Panc1 (cell line): Measurements from ENCODE around the gene PLD2. TPM values are rescaled to one million over a fixed set of nuclear protein-coding genes. Genes with fewer than 3 reads are reported as not detected.

Experiments used
- ATAC-seq: fragments of 200-7000 bp; cut with Tn5 transposase; 2 replicates; pipeline ENCODE4 v1.9.1; 2020; ENCODE audit warnings: mild to moderate bottlenecking, moderate library complexity
- BruUV-seq: library from RNA; stranded (reverse); fragments of 400-500 nt; replicated peaks from 2 replicates; lab custom pipeline; 2021; lab: Mats Ljungman, UMichigan
- CTCF ChIA-PET: fragments of 300-600 bp; sonication (Branson Sonifier 250); formaldehyde crosslinking; loops from one replicate; lab custom pipeline; 2022; ENCODE audit warnings: antibody characterized with exemption; lab: Charles Lee
- POLR2A ChIA-PET: fragments of 300-600 bp; sonication (Branson Sonifier 250); formaldehyde crosslinking; loops from one replicate; lab custom pipeline; 2022; ENCODE audit warnings: antibody characterized with exemption; lab: Charles Lee
- DNase-seq: peaks from one replicate; pipeline ENCODE4 v3.0.0-alpha.2; 2010; ENCODE audit warnings: low read depth, low spot score
- H3K27ac ChIP-seq: 2 replicates; pipeline ENCODE4 v1.5.1; 2011; ENCODE audit warnings: mild to moderate bottlenecking, low read length, inconsistent platforms
- H3K27me3 ChIP-seq: fragments of 200-500 bp; sonication (Bioruptor generic); 2 replicates; pipeline ENCODE4 v1.6.0; 2014; ENCODE audit warnings: low read length, inconsistent platforms; ENCODE audit not compliant: control insufficient read depth, insufficient read depth
- H3K36me3 ChIP-seq: fragments of 200-500 bp; sonication (Bioruptor generic); 2 replicates; pipeline ENCODE4 v1.5.1; 2014; ENCODE audit warnings: inconsistent platforms, mild to moderate bottlenecking, low read length, moderate library complexity; ENCODE audit not compliant: control insufficient read depth, insufficient read depth
- H3K4me1 ChIP-seq: 2 replicates; pipeline ENCODE4 v1.5.1; 2011; ENCODE audit warnings: inconsistent platforms, mild to moderate bottlenecking, low read length, moderate library complexity; ENCODE audit not compliant: control insufficient read depth, insufficient read depth
- H3K4me3 ChIP-seq, 2 experiments: 2 replicates each; pipeline ENCODE4 v1.5.1; 2011 to 2012; ENCODE audit warnings: low read depth in 2 of 2, low read length in 2 of 2, mild to moderate bottlenecking in 2 of 2, inconsistent platforms in 1 of 2, moderate library complexity in 1 of 2
- H3K9me3 ChIP-seq: fragments of 200-500 bp; sonication (Bioruptor generic); 2 replicates; pipeline ENCODE4 v1.5.1; 2014; ENCODE audit warnings: low read depth, mild to moderate bottlenecking, inconsistent platforms, low read length, moderate library complexity; ENCODE audit not compliant: control insufficient read depth, insufficient read depth
- POLR2AphosphoS5 ChIP-seq: IDR thresholded peaks from 2 replicates; pipeline ENCODE4 v1.6.1; 2012; ENCODE audit warnings: mild to moderate bottlenecking, low read depth, low read length, moderate library complexity
- SIN3A ChIP-seq: IDR thresholded peaks from 2 replicates; pipeline ENCODE4 v1.6.1; 2012; ENCODE audit warnings: low read depth, mild to moderate bottlenecking, low read length, moderate library complexity, borderline replicate concordance; ENCODE audit not compliant: insufficient read depth
- TCF7L2 ChIP-seq: IDR thresholded peaks from 2 replicates; pipeline ENCODE4 v1.6.1; 2011; ENCODE audit warnings: mild to moderate bottlenecking, low read depth, low read length, inconsistent platforms
- in situ Hi-C: cut with HindIII; loops from 2 replicates; pipeline ENCODE4 v1.10.0; 2016; ENCODE audit warnings: low sequenced_read_pairs, low pct_unique_long_range_greater_than_20kb
- intact Hi-C: fragments of 100-400 bp; cut with micrococcal nuclease; formaldehyde crosslinking; loops from one replicate; pipeline ENCODE4 v1.10.0; 2022; ENCODE audit not compliant: unreplicated experiment
- total RNA-seq: library from RNA; stranded (reverse); gene quantifications from one replicate; pipeline ENCODE4 v1.2.1, GENCODE V29; 2021; ENCODE audit not compliant: unreplicated experiment
- TF ChIP-seq, protein P1 (sequence below), 2 experiments: IDR thresholded peaks; 2 replicates each; pipeline ENCODE4 v1.6.1; 2011 to 2012; ENCODE audit warnings: low read depth in 2 of 2, control low read depth in 1 of 2, low read length in 1 of 2, mild to moderate bottlenecking in 1 of 2, moderate library complexity in 1 of 2; ENCODE audit not compliant: insufficient read depth in 1 of 2
- TF ChIP-seq, protein P2 (sequence below): fragments of 450-650 bp; IDR thresholded peaks from 2 replicates; pipeline ENCODE4 v1.5.1; 2017; ENCODE audit warnings: mild to moderate bottlenecking

Gene PLD2
- total RNA-seq, 1 experiment from 2014 or later, result 40.2 TPM

DNA sequence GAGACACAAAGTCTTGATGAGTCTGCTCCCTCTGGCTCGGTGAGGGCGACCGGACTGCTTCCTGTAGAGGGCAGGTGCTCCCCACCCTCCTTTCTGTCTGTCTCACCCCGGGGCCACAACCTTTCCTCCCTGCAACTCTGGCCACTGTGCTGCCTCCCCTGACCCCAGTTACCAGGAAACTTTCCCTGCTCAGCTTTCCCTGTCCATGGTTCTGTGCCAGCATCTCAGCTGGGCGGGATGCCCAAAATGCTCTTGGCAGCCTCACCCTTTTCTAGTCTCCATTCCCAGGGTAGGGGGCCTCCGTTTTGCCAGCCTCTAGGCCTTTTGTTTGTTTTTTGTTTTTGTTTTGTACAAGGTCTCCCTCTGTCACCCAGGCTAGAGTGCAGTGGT lies 1.4 kb downstream of the PLD2 start:
- H3K36me3 ChIP-seq, result no peaks in the 10 kb centered on the region
- DNase-seq, result no peak
- ChIA-PET POLR2A (no interaction called here), CTCF (no interaction called here)
- BruUV-seq, result no TSS peak
- in situ Hi-C loops, result no loop called here
- H3K9me3 ChIP-seq, result no peaks in the 10 kb centered on the region
- intact Hi-C loops, result no loop called here
- H3K4me1 ChIP-seq, result peaks cover 3% of the 10 kb centered on the region; the same call in 1 of the 2 replicates
- no peaks in the 10 kb centered on the region for H3K27me3 ChIP-seq
- H3K4me3 ChIP-seq, result no peak overlapping the region
- H3K27ac ChIP-seq, result no peak overlapping the region
- TF ChIP-seq POLR2AphosphoS5, result no peak
- TF ChIP-seq, protein P1, sequence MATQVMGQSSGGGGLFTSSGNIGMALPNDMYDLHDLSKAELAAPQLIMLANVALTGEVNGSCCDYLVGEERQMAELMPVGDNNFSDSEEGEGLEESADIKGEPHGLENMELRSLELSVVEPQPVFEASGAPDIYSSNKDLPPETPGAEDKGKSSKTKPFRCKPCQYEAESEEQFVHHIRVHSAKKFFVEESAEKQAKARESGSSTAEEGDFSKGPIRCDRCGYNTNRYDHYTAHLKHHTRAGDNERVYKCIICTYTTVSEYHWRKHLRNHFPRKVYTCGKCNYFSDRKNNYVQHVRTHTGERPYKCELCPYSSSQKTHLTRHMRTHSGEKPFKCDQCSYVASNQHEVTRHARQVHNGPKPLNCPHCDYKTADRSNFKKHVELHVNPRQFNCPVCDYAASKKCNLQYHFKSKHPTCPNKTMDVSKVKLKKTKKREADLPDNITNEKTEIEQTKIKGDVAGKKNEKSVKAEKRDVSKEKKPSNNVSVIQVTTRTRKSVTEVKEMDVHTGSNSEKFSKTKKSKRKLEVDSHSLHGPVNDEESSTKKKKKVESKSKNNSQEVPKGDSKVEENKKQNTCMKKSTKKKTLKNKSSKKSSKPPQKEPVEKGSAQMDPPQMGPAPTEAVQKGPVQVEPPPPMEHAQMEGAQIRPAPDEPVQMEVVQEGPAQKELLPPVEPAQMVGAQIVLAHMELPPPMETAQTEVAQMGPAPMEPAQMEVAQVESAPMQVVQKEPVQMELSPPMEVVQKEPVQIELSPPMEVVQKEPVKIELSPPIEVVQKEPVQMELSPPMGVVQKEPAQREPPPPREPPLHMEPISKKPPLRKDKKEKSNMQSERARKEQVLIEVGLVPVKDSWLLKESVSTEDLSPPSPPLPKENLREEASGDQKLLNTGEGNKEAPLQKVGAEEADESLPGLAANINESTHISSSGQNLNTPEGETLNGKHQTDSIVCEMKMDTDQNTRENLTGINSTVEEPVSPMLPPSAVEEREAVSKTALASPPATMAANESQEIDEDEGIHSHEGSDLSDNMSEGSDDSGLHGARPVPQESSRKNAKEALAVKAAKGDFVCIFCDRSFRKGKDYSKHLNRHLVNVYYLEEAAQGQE (IDR thresholded peaks at IDR 0.05; ENCODE audit: insufficient read depth in 1 of 2, low read depth in 2 of 2, low read length in 1 of 2), result no peak
- no peak for TF ChIP-seq SIN3A
- TF ChIP-seq, protein P2, sequence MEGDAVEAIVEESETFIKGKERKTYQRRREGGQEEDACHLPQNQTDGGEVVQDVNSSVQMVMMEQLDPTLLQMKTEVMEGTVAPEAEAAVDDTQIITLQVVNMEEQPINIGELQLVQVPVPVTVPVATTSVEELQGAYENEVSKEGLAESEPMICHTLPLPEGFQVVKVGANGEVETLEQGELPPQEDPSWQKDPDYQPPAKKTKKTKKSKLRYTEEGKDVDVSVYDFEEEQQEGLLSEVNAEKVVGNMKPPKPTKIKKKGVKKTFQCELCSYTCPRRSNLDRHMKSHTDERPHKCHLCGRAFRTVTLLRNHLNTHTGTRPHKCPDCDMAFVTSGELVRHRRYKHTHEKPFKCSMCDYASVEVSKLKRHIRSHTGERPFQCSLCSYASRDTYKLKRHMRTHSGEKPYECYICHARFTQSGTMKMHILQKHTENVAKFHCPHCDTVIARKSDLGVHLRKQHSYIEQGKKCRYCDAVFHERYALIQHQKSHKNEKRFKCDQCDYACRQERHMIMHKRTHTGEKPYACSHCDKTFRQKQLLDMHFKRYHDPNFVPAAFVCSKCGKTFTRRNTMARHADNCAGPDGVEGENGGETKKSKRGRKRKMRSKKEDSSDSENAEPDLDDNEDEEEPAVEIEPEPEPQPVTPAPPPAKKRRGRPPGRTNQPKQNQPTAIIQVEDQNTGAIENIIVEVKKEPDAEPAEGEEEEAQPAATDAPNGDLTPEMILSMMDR, result no peak
- TF ChIP-seq TCF7L2, result no peak
- ATAC-seq, result no peak

DNA sequence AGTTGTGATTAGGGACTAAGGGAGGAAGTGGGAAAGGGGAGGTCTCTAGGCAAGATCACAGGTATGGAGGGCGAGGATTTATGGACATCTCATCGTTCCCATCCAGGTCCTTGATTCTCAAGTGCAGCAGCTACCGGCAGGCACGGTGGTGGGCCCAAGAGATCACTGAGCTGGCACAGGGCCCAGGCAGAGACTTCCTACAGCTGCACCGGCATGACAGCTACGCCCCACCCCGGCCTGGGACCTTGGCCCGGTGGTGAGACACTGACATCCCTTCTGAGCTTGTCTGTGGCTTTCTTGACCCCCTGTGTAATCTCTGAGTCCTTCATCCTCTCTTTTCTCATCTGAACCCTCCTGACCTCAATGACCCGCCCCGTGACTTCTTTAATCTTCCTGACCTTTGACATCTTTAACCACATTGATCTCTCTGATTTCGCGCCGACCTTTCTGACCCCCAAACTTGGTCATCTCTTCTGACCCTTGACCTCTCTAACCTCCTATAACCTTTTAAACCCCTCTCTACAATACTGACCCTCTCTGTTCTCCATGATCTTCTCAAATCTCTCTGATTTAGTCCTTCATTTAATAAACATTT lies 3.8 kb downstream of the PLD2 start:
- in situ Hi-C loops, result no loop called here
- ChIA-PET POLR2A (interaction anchor here (0.6 kb wide), 1 partner anchor 165 kb away, joined by 3 read pairs; no protein-coding TSS in a partner anchor), CTCF (no interaction called here)
- BruUV-seq, result no TSS peak
- no peak for DNase-seq
- no peak overlapping the region for H3K27ac ChIP-seq
- H3K27me3 ChIP-seq, result no peaks in the 10 kb centered on the region
- no peak overlapping the region for H3K4me3 ChIP-seq
- no peaks in the 10 kb centered on the region for H3K36me3 ChIP-seq
- intact Hi-C loops, result no loop called here
- H3K9me3 ChIP-seq, result no peaks in the 10 kb centered on the region
- no peak for TF ChIP-seq TCF7L2
- TF ChIP-seq, protein P1 (IDR thresholded peaks at IDR 0.05; ENCODE audit: insufficient read depth in 1 of 2, low read depth in 2 of 2, low read length in 1 of 2), result no peak
- TF ChIP-seq POLR2AphosphoS5, result no peak
- TF ChIP-seq, protein P2, result no peak
- no peak for TF ChIP-seq SIN3A
- no peak for ATAC-seq
- peaks cover 3% of the 10 kb centered on the region; the same call in 1 of the 2 replicates for H3K4me1 ChIP-seq
